Stimulated activated CD4-positive, alpha-beta T cell treated with anti-CD3 and anti-CD28 coated beads, Interleukin-12 subunit alpha, Interleukin-12 subunit beta, amount 100 ng/mL, for 48 hours (primary cell): ENCODE results near the gene APCDD1.
"Not testable (repeated sequence)": the region's sequence is repeated elsewhere in the genome, so short reads cannot be mapped to it uniquely, and the experiment has no call there.

ENCODE experiments used
- DNase-seq, 3 donors: peaks; one replicate each; pipeline ENCODE4 v3.0.0-alpha.2; 2020; ENCODE audit warnings: low read depth in 2 of 3, low spot score in 1 of 3

Gene APCDD1

GRCh38 chr18:10524507-10525370 lies 70.3 kb downstream of the APCDD1 start:
- DNase-seq: no peak

- no peak for DNase-seq
Measured at GRCh38 chr18:10525371-10525691, 70.9 kb downstream of the APCDD1 start.

- peak; percentile 72 to 85 (median 78) for DNase-seq
Measured at GRCh38 chr18:10525697-10526560, 71.5 kb downstream of the APCDD1 start, which contains the start of gene NAPG. NAPG (plus strand) TSS chr18:10526027; CDS start chr18:10526103, 76 bp downstream.

- DNase-seq: no peak
Measured at GRCh38 chr18:10526561-10526949, 72.1 kb downstream of the APCDD1 start.

GRCh38 chr18:10528439-10528838 lies 74.0 kb downstream of the APCDD1 start:
- DNase-seq: no peak

- DNase-seq: no peak
Measured at GRCh38 chr18:10530002-10530401, 75.6 kb downstream of the APCDD1 start.

- peak in 1 of 3 donors; percentile 27 for DNase-seq
Measured at GRCh38 chr18:10530852-10531251, 76.4 kb downstream of the APCDD1 start.

- no peak for DNase-seq
Measured at GRCh38 chr18:10533111-10533510, 78.7 kb downstream of the APCDD1 start.

GRCh38 chr18:10536280-10536679 lies 81.8 kb downstream of the APCDD1 start:
- DNase-seq: no peak

- no peak for DNase-seq
Measured at GRCh38 chr18:10537765-10538164, 83.3 kb downstream of the APCDD1 start.

- DNase-seq: not testable (repeated sequence)
Measured at GRCh38 chr18:10539124-10539523, 84.7 kb downstream of the APCDD1 start.
